ENCODE results near the gene SORBS1.

DNA sequence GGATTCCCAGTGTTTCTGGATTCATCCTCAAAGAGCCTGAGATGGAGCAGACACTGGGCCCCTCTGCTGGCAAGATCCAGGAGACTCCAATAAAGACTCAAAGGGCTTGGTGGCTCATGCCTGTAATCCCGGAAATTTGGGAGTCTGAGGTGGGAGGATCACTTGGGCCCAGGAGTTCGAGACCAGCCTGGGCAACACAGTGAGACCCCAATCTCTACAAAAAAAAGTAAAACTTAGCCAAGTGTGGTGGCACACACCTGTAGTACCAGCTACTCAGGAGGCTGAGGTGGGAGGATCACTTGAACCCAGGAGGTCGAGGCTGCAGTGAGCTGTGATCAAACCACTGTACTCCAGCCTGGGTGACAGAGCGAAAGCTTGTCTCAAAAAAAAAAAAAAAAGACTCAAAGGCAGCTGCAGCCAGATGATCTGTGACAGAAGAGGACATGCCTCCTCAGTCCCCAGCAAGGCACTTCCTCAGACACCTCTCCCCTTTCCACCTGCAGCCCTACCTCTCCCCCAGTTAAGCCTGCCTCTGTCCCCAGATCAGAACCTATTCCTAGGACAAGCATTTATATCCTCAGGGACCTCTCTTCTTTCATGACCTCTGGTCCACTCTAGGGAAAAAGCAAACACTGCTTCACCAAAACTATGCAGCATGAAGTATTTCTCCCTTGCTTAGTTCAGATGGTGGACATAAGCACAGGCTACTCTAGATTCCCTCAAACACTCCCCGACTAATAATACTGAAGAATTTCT lies 298.2 kb downstream of the SORBS1 start:
- TF ChIP-seq, protein P1, sequence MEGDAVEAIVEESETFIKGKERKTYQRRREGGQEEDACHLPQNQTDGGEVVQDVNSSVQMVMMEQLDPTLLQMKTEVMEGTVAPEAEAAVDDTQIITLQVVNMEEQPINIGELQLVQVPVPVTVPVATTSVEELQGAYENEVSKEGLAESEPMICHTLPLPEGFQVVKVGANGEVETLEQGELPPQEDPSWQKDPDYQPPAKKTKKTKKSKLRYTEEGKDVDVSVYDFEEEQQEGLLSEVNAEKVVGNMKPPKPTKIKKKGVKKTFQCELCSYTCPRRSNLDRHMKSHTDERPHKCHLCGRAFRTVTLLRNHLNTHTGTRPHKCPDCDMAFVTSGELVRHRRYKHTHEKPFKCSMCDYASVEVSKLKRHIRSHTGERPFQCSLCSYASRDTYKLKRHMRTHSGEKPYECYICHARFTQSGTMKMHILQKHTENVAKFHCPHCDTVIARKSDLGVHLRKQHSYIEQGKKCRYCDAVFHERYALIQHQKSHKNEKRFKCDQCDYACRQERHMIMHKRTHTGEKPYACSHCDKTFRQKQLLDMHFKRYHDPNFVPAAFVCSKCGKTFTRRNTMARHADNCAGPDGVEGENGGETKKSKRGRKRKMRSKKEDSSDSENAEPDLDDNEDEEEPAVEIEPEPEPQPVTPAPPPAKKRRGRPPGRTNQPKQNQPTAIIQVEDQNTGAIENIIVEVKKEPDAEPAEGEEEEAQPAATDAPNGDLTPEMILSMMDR (IDR thresholded peaks at IDR 0.05; ENCODE audit: extremely low read depth in 1 of 2, insufficient read depth in 1 of 2, low read depth in 1 of 2, low read length in 2 of 2), result no peak
- TF ChIP-seq EZH2 (IDR thresholded peaks at IDR 0.05; ENCODE audit: borderline replicate concordance, low read depth, low read length, severe bottlenecking), result no peak
- TF ChIP-seq, protein P2, sequence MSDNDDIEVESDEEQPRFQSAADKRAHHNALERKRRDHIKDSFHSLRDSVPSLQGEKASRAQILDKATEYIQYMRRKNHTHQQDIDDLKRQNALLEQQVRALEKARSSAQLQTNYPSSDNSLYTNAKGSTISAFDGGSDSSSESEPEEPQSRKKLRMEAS (IDR thresholded peaks at IDR 0.05; ENCODE audit: insufficient read depth, insufficient read length), result no peak
- no peak for TF ChIP-seq JUN (IDR thresholded peaks at IDR 0.05; ENCODE audit: borderline replicate concordance, insufficient read depth, insufficient read length, low read depth)
- TF ChIP-seq POLR2A (IDR thresholded peaks at IDR 0.05; ENCODE audit: low read depth, low read length), result no peak

Data from endothelial cell of umbilical vein (primary cell).